8988T (cell line): ENCODE measurements around the gene EEF1AKMT1.
"Not testable (repeated sequence)": the region's sequence is repeated elsewhere in the genome, so short reads cannot be mapped to it uniquely, and the experiment has no call there.

Experiments
- DNase-seq: peaks from one replicate; pipeline ENCODE4 v3.0.0; 2011

Gene EEF1AKMT1

GRCh38 chr13:20689291-20689690 lies 84.5 kb downstream of the EEF1AKMT1 start:
- no peak for DNase-seq

DNA sequence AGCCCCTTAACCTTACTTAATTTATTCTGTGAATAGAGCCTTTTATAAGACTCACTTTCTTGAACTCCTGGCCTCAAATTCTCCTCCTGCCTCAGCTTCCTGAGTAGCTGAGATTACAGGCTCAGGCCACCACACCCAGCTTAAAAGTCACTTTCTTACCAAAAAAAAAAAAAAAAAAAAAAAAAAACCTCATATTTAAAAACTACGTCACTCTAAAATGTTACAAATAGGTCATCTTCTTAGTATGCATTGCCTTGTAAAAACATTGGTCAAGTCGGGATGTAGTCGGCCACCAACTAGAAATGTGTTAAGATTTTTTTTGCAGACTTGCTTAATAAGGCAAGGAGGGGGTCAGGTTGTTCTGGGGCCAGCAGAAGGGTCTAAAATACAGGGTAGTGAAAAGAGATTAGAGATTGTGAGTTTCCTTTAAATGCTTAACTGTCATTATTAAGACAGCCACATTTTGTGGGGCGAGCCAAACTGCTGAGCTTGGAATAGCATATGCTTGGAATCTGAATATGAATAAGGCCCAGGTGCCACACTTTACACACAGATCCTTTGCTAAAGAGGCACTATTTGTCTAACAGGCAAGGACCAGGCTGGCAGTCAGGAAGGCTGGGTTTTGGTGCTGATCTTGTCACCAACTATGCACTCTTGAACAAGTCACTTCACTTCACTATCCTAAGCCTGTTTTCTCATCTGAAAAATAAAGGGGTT lies 86.7 kb downstream of the EEF1AKMT1 start:
- DNase-seq: no peak

DNA sequence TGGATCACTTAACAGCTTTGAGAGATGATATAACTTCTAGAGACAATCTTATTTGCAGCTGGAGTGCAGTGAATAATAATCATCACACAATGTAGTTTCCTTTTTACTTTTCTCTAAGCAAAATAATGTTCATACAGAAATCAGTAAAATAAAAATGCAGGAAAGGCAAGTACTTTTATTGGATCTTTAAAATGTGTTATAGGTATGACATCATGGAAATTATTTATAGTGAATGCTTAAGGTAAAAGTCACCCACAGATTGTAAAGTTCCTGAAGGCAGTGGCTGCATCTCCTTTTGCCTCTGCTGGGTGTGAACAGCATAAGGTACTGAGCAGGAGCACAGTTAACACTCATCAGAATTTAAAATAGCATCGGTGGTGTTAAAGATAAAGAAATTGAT lies 87.6 kb downstream of the EEF1AKMT1 start:
- no peak for DNase-seq

DNA sequence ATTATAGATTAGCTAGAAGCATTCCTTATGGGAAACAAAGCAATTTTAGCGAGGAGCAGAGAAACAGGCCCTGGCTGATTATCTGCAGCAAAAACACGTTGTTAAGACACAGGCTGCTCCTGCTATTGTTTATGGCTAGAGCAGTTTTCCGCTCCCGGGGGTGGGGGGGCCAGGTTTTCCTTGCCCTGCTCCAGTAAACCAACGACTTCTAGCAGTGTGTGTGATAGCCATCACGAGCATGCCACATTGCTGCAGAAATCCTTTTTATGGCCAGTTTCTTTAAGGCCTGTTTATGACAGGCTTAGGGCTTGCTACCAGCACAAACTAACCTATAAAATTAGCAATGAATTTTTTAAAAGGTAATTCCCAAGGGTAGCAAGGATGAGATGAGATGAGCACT lies 88.7 kb downstream of the EEF1AKMT1 start:
- no peak for DNase-seq

DNA sequence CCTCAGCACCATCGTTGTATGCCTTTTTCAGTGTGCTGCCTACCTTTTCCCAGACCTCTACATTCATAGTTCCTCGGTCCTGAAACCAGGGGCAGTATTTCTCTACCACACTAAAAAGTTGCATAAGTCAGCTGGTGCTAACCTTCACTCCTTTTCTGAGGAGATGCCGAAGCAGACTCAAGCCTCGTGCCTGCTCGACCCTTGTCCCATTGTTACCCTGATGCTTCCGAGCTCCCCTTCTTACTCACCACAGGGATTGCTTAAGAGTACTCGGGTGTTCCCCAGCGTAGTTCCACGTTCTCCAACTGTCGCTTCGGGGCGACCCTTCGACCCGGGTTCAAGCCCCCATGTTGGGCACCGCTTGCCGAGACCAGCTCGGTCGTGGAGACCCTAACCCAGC lies 89.2 kb downstream of the EEF1AKMT1 start:
- no peak for DNase-seq

DNA sequence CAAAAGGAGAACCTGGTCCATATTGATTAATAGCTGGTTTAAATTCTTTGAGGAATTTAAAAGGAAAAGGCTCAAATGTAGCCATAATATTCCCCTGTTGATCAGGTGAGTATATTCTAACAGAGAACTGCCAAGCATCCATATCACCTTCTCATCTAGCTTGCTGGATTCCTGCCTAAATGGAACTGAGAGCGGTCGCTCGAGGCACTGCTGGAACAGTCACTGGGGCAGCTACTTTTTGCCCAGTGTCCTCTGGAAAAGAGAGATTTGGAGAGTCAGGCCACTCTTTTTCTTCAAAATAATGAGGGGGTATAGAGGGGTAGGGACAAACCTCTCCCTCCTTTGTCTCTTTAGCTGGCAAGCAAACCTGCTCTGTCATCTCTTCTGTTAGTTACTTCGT lies 89.7 kb downstream of the EEF1AKMT1 start:
- DNase-seq: no peak

DNA sequence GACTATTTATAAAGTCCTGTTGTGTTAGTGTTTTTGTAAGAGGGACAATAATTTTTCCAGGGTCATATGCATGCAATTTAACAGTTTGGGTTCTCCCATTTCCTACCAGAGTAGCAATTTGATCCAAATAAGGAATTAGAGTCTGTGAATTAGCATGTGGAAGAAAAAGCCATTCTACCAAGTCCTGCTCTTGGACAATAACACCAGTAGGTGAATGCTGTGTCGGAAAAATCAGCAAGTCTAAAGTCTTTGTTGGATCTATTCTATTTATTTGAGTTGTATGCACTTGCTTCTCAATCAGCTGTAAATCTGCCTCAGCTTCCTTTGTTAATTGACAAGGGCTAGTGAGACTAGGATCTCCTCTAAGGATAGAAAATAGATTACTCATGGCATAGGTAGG lies 91.7 kb downstream of the EEF1AKMT1 start:
- no peak for DNase-seq

GRCh38 chr13:20681481-20681880 lies 92.3 kb downstream of the EEF1AKMT1 start:
- not testable (repeated sequence) for DNase-seq

- no peak for DNase-seq
These were observed 93.2 kb downstream of the EEF1AKMT1 start for GRCh38 chr13:20680416-20681080.

GRCh38 chr13:20679879-20680278 lies 93.9 kb downstream of the EEF1AKMT1 start:
- DNase-seq: no peak
